Spleen (tissue), 7 donors: ENCODE results near the gene TMEM141.
"Not testable (repeated sequence)": the region's sequence is repeated elsewhere in the genome, so short reads cannot be mapped to it uniquely, and the experiment has no call there.

Source experiments
- CTCF ChIP-seq, 11 experiments: fragments of 200-600 bp in 7 of 11; fragments of 450-650 bp in 4 of 11; sonication (generic) in 4 of 11; IDR thresholded peaks in 8 of 11; conservative IDR thresholded peaks in 3 of 11; 1 replicate in 7 of 11; 2 replicates in 4 of 11; pipeline versions ENCODE4 v1.4.0 to v1.8.0; 2016 to 2021; ENCODE audit warnings: antibody characterized with exemption in 11 of 11, inconsistent platforms in 4 of 11, mild to moderate bottlenecking in 1 of 11
- POLR2A ChIP-seq, 3 donors: fragments of 450-650 bp; IDR thresholded peaks; one replicate each; pipeline ENCODE4 v1.5.1; 2017; ENCODE audit warnings: antibody characterized with exemption in 3 of 3, mild to moderate bottlenecking in 1 of 3
- POLR2AphosphoS5 ChIP-seq, 3 donors: sonication (generic); formaldehyde crosslinking; IDR thresholded peaks; one replicate each; pipeline ENCODE4 v1.5.1; 2017; ENCODE audit warnings: antibody characterized with exemption in 3 of 3
- donor health status: DM: no; HTN: no; CAD: no; lungs with moderate emphysema.
- donor health status: DM: no; HTN: no; CAD: no.
- donor health status: DM: no; HTN: no; CAD: no.

DNA sequence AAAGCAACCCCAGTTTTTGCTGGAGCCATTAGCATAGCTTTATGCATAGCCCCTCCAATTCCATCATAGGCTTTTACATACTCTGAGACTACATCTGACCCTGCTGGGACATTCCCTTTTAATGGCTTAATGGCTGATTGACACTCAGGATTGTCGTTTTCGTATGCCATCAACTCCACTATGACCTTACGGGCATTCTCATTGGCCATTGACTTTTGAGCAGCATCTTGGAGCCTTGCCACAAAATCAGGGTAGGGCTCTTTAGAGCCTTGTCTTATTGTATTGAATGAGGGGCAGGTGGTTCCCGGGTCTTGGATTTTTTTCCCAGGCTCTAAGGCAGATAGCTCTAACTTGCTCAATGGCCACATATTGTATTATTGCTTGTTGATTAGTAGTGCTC is 4.2 kb upstream of the TMEM141 start:
- TF ChIP-seq POLR2A (IDR thresholded peaks at IDR 0.05); CTCF (IDR thresholded peaks at IDR 0.05 in 8 of 11, conservative IDR thresholded peaks at IDR 0.05 in 3 of 11); POLR2AphosphoS5 (IDR thresholded peaks at IDR 0.05): not testable (repeated sequence)
